GM08714 (cell line): ENCODE measurements around the gene SHC1.

Experiments
- H3K4me3 ChIP-seq: fragments of 200-500 bp; sonication (Bioruptor generic); 2 replicates; pipeline ENCODE4 v1.5.1; 2014; ENCODE audit warnings: mild to moderate bottlenecking, low read length, inconsistent platforms
- ZNF274 ChIP-seq: IDR thresholded peaks from 2 replicates; pipeline ENCODE4 v1.6.1; 2012; ENCODE audit warnings: mild to moderate bottlenecking, low read depth, low read length

SHC1 gene

GRCh38 chr1:154940651-154941194 lies 29.8 kb downstream of the SHC1 start:
- H3K4me3 ChIP-seq, result peak overlapping the region; percentile 36; the same call in 1 of the 2 replicates
- no peak for TF ChIP-seq ZNF274

- no peak for TF ChIP-seq ZNF274
- H3K4me3 ChIP-seq, result peak overlapping the region; percentile 36; the same call in 1 of the 2 replicates
These were observed 30.4 kb downstream of the SHC1 start for GRCh38 chr1:154940213-154940560.

- no peak overlapping the region for H3K4me3 ChIP-seq
- TF ChIP-seq ZNF274, result no peak
These were observed 31.7 kb downstream of the SHC1 start for GRCh38 chr1:154938604-154939399.

- TF ChIP-seq ZNF274, result no peak
- peak overlapping the region; percentile 73; the same call in 1 of the 2 replicates for H3K4me3 ChIP-seq
These were observed 32.6 kb downstream of the SHC1 start for GRCh38 chr1:154937988-154938386.

GRCh38 chr1:154937085-154937987 lies 33.2 kb downstream of the SHC1 start:
- H3K4me3 ChIP-seq, result peak overlapping the region; percentile 73; the same call in 1 of the 2 replicates
- no peak for TF ChIP-seq ZNF274

GRCh38 chr1:154936555-154937084 lies 33.9 kb downstream of the SHC1 start, which contains the start of gene PMVK:
PMVK (minus strand) TSS chr1:154936719; CDS start chr1:154936685, 34 bp downstream.
- no peak for TF ChIP-seq ZNF274
- peak within 1 kb of the TSS; percentile 73 for H3K4me3 ChIP-seq

- peak overlapping the region; percentile 73 for H3K4me3 ChIP-seq
- no peak for TF ChIP-seq ZNF274
These were observed 34.6 kb downstream of the SHC1 start for GRCh38 chr1:154935749-154936554.

- H3K4me3 ChIP-seq, result no peak overlapping the region
- TF ChIP-seq ZNF274, result no peak
These were observed 36.1 kb downstream of the SHC1 start for GRCh38 chr1:154934358-154934948.

GRCh38 chr1:154931940-154932487 lies 38.5 kb downstream of the SHC1 start:
- no peak overlapping the region for H3K4me3 ChIP-seq
- TF ChIP-seq ZNF274, result no peak

GRCh38 chr1:154926201-154926600 lies 44.3 kb downstream of the SHC1 start:
- H3K4me3 ChIP-seq, result no peak overlapping the region

GRCh38 chr1:154925335-154926170 lies 45.0 kb downstream of the SHC1 start:
- no peak overlapping the region for H3K4me3 ChIP-seq
- TF ChIP-seq ZNF274, result no peak

More at GRCh38 chr1:154926201-154926600, 44.3 kb downstream of the SHC1 start:
- no peak for TF ChIP-seq ZNF274

GRCh38 chr1:154923695-154924094 lies 46.9 kb downstream of the SHC1 start:
- H3K4me3 ChIP-seq, result no peak overlapping the region
- TF ChIP-seq ZNF274, result no peak
